GM18505 (cell line): ENCODE measurements around the gene TCOF1.

Source experiments
- ATAC-seq: cut with Tn5 transposase; IDR thresholded peaks from one replicate; pipeline ENCODE4 v1.9.1; 2021; ENCODE audit not compliant: unreplicated experiment
- POLR2A ChIP-seq: IDR thresholded peaks from 4 replicates; pipeline ENCODE4 v1.6.1; 2011; ENCODE audit warnings: borderline replicate concordance; ENCODE audit not compliant: insufficient read depth, insufficient read length; ENCODE audit errors: extremely low read depth

The TCOF1 gene

DNA sequence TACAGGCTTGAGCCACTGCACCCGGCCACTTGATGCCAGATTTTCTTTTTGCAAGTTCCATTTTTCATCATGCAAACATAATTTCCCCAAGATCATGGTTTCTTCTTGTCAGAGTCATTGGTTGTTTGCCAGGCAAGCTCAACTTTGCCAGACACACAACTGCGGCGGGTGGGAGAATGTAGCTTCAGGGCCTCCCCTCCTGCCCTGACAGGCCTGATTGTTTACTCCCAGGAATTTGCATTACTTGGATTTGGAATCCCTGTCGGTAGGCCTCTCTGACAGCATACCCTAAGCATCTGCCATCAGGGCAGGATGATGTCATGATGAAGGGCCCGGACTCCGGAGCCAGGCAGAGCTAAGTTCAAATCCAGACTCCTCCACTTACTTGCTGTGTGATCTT lies 77.0 kb downstream of the TCOF1 start:
- no peak for ATAC-seq
- TF ChIP-seq POLR2A: no peak

DNA sequence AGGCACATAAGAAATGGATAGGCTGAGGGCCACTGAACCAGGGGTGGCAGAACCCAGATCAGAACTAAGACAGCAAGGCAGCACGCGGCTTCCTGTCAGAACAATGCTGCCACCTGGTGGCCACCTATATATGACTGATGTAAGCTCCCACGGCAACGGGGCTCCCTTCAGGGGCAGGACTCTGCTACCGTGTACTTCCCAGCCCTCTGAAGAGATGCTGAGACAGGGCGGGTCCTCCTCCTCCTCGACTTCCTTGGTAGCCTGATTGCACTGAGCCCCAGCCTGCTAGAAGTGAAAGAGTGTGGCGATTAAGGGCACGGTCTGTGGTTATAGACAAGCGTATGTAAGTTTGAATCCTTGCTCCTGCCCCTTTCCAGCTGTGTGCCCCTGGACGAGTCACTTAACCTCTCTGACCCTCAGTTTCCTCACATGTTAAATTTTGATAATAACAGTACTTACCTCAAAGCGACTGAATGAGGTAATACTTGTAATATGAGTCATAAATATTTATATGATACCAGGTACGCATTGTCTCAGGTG lies 78.7 kb downstream of the TCOF1 start:
- no peak for TF ChIP-seq POLR2A
- peak; percentile 88 for ATAC-seq

DNA sequence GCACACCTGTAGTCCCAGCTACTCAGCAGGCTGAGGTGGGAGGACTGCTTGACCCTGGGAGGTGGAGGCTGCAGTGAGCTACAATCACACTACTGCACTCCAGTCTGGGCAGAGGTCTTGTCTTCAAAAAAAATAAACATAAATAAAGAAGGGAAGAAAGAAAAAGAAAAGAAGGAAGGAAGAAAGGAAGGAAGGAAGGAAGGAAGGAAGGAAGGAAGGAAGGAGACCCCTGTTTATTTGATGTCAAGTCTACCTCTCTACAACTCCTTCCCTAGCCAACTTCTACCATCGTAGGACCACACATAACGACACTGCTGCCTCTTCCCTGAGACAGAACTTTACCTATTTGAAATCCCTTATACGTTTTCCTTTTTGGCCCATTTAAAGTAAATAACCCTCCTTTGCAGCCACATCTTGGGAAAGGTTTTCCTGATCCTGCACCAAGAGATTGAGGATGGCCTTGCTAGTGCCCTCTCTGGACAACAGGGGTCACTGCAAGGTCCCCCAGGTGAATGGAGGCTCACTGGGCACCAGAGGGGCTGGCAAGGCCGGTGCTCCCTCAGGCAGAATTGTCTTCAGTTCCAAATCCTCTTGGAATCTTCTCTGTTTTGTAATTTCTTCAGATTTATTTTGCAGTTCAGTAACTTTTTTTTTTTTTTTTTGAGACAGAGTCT lies 81.5 kb downstream of the TCOF1 start:
- ATAC-seq: no peak
- TF ChIP-seq POLR2A: no peak

DNA sequence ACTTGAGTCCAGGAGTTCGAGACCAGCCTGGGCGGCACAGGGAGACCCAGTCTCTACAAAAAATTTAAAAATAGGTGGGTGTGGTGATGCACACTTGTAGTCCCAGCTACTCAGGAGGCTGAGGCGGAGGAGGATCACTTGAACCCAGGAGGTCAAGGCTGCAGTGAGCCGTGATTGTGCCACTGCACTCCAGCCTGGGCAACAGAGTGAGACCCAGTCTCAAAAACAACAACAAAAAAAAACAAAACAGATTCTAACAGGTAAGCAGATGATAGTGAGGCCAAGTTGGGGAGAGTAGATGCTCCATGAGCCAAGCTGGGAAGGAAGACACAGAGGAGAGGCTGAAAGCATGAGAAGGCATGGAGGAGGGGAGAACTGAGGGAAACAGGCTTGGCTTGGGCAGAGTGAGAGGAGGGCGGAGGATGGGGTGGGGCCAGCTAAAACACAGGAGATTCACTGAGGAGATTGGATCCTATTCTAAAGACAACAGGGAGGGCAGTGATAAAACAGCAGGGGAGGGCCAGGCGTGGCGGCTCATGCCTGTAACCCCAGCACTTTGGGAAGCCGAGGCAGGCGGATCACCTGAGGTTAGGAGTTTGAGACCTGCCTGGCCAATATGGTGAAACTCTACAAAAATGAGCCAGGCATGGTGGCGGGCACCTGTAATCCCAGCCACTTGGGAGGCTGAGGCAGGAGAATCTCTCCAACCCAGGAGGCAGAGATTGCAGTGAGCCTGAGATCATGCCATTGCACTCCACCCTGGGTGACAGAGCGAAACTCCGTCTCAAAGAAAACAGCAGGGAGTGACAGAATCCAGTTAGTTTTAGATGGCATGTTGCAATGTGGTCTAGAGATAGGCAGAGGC lies 83.7 kb downstream of the TCOF1 start:
- ATAC-seq: no peak
- no peak for TF ChIP-seq POLR2A

DNA sequence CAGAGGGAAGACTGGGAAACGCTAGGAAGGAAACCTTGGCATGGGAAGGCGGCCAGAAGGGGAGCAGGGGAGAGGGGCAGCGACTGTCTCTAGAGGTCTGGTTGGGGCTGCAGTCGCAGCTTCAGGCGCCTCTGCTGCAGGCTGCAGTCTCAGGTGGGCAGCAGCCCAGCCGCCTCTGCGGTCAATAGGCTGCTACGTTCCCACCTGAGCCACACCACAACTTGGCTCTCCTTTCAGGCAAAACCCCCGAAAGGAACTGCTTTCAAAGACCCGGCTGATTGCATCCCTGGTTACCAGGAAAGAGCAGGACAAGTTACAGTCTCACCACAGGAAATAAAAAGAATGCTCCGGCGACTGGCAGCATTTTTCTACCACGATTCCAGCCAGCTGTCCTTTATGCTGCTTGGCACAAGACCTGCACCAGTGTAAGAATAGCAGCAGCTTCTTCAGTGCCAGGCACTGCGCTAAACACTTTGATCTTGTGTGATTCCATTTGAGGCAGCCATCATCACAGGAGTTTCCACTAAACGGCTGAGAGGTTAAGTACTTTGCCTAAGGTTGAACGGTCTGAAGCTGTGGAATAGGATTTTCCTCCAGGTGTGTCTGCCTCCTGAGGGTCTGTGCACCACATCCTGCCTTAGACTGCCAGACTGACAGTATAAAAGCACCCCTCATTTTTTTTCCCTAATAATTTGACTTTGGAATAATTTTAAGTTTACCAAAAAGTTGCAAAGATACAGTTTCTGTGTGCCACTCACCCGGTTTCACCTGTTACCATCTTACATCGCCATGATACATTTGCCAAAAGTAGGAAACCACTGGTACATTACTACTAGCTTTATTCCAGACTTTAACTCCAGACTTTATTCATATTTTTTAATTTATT lies 84.6 kb downstream of the TCOF1 start:
- TF ChIP-seq POLR2A: no peak
- ATAC-seq: no peak

DNA sequence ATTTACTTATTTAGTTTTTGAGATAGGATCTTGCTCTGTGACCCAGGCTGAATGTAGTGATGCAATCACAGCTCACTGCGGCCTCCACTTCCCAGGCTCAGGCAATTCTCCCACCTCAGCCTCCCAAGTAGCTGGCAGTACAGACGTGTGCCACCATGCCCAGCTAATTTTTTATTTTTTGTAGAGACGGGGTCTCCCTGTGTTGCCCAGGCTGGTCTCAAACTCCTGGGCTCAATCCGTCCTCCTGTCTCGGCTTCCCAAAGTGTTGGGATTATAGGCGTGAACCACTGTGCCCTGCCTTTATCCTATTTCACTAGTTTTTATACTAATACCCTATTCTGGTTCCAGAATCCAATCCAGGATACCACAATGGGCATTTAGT lies 85.2 kb downstream of the TCOF1 start:
- TF ChIP-seq POLR2A: no peak
- no peak for ATAC-seq

DNA sequence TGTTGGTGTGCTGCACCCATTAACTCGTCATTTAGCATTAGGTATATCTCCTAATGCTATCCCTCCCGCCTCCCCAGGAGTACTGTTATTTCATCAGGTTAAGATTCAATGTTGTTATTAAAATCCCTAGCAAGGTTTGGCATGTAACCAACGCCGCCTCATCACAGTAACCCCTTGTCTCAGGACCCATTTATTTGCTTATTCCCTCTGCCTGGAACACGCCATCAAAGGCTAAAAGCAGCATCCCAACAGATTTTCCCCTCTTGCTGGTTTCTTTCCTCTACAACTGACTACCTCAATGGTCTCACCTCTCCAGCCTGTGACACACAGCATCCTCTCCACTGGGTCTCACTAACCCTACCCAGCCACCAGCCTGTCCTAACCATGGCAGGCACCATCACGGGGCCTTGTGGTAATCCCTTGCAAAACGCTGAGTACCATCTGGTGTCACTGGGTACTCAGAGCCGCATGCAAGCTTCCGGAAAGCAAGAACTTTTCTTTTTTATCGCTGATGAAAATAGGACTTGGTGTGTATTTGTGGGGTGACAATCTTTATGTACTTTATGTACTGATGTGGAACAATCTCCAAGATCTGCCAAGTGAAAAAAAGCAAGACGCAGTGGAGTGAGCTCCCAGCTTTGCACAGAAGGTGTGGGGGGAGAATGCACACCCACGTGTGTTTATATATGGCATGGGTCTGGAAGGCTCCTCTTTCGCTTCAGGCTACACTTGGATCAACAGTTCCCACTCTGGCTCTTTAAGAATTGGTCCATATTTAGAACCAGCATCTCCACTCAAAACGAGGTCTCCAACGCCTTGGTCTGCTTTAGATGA lies 86.0 kb downstream of the TCOF1 start:
- no peak for ATAC-seq
- TF ChIP-seq POLR2A: no peak

DNA sequence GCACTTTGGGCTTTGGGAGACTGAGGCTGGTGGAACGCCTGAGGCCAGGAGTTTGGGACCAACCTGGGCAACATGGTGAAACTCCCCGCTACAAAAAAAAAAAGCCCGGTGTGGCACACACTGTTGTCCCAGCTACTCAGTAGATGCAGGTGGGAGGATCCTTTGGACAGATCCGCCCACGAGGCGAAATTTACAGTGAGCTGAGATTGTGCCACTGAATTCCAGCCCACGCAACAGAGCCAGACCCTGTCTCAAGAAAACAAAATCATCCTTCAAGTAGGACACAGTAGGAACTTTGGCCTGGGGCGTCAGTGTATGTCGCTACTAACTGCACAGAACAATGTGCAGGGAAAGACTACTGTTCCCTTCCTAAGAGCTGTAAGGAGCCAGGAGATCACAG lies 87.3 kb downstream of the TCOF1 start:
- no peak for ATAC-seq
- no peak for TF ChIP-seq POLR2A

DNA sequence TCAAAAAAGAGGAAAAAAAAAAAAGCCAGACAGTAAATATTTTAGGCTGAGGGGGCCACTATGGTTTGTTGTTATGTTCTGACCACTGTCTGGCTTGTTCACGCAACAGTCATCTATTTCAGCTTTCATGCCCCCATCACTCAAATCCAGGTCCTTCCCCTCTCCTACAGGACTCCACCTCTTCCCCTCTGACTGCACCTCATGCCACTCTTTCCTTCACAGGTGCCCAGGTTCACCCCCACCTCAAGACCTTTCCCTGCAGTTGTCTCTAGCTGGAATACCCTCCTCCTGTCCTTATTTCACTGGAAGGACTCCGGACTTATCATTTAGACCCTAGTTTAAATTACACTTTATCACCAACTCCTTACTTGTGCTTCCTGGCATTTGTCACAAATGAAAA lies 88.6 kb downstream of the TCOF1 start:
- TF ChIP-seq POLR2A: no peak

DNA sequence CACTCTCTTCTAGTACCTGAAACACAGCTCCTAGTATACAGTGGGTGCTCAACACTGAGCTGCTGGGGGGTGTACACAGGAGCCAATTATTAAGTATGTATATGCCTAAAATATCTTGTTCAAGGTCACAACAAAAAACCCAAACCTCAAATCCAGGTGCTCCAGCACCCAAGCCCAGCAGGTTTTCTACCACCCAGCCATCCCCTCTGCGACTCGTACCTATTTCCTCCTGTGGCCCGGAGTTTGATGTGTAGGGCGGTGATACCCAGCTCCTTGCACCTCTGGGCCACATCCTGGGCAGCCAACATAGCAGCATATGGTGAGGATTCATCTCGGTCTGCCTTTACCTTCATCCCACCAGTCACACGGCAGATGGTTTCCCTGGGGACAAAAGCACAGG lies 89.1 kb downstream of the TCOF1 start:
- TF ChIP-seq POLR2A: no peak
- no peak for ATAC-seq

More for the DNA sequence above, 88.6 kb downstream of the TCOF1 start:
- no peak for ATAC-seq

DNA sequence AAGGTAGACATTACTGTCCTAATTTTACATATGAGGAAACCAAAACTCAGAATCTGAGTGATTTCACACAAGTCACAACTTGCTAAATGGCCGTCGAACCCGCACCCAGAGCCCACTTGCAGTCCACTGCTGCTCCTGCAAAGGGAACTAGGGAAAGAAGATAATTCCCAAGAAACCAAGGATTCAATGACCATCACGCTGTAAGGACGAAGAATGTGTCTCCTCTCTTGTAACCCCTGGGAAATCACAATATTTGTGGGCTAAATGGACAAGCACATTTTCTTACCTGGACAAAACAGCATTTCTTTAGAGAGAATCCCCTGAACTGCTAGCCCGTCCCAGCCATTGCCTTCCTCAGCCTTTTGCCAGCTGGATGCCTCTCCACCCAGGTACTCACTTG lies 89.7 kb downstream of the TCOF1 start:
- ATAC-seq: no peak
- peak; percentile 4 for TF ChIP-seq POLR2A

DNA sequence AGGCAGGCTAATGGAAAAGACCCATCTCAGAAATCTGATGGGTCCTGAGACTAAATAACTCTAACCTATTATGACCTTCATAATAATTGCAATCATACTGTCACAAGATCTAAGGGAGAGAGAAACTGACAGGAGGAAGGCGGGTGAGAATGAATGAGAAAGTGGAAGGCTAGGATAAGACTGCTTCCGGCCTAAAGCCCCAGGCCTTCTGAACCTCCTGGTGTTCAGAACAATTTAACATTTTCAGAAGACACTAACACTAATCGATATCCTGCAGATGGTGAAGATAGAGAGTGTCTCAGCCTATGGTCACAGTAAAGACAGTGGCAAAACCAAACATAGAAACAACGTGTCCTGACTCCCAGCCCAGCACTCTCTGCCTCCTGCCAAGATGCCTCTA lies 90.8 kb downstream of the TCOF1 start:
- no peak for ATAC-seq
- TF ChIP-seq POLR2A: no peak

DNA sequence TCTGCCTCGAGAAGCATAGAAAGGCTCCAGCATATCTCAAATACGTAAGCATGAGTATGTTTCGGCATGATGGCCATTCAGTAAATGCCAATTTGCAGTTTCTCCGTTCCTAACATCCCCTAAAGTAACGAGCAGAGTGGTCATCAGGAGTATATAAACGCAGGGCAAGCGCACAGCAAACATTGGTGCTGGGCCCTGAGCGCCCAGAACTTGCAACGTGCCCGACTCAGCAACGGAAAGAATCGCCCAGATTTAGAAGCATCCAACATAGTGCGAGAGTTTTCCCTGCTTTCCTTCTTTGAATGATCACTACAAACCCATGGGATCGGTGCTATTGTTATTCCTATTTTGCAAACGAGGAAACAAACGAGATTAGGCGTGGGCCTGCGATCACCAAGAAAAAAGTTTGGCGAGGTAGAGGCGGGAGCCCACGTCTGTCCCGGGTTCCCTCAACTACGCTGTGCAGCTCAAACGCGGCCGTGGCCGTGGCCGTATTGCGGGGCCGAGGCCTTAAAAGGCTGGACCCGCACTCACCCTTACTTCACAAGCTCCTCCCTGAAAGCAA lies 91.5 kb downstream of the TCOF1 start:
- peak; percentile 32 for ATAC-seq
- TF ChIP-seq POLR2A: no peak
